Caco-2 (cell line): ENCODE results near the gene VANGL1. TPM values are rescaled to one million over a fixed set of nuclear protein-coding genes. Genes with fewer than 3 reads are reported as not detected.

Experiments used
- BruUV-seq: library from RNA; stranded (reverse); fragments of 400-500 nt; replicated peaks from 2 replicates; lab custom pipeline; 2021; lab: Mats Ljungman, UMichigan
- CTCF ChIA-PET: fragments of 300-600 bp; sonication (Branson Sonifier 250); formaldehyde crosslinking; loops from one replicate; lab custom pipeline; 2022; ENCODE audit warnings: antibody characterized with exemption; lab: Charles Lee
- POLR2A ChIA-PET: fragments of 300-600 bp; sonication (Branson Sonifier 250); formaldehyde crosslinking; loops from one replicate; lab custom pipeline; 2022; ENCODE audit warnings: antibody characterized with exemption; lab: Charles Lee
- DNase-seq, 2 experiments: peaks; one replicate each; pipeline versions ENCODE4 v3.0.0 to v3.0.0-alpha.2; 2020 to 2022
- H3K27me3 ChIP-seq: replicated peaks from 2 replicates; pipeline ENCODE4 v1.6.0; 2011; ENCODE audit warnings: low read length; ENCODE audit not compliant: control insufficient read depth, insufficient read depth
- H3K36me3 ChIP-seq: 2 replicates; pipeline ENCODE4 v1.5.1; 2011; ENCODE audit warnings: low read length; ENCODE audit not compliant: control insufficient read depth, insufficient read depth
- H3K4me1 ChIP-seq: fragments of 250-450 bp; sonication (Bioruptor Pico); 2 replicates; pipeline ENCODE4 v1.5.1; 2020; ENCODE audit warnings: mild to moderate bottlenecking
- H3K4me3 ChIP-seq: 2 replicates; pipeline ENCODE4 v1.5.1; 2011; ENCODE audit warnings: low read depth, mild to moderate bottlenecking, control low read depth, low read length
- H3K9me3 ChIP-seq: fragments of 250-450 bp; sonication (Bioruptor Pico); 2 replicates; pipeline ENCODE4 v1.5.1; 2020; ENCODE audit warnings: mild to moderate bottlenecking, moderate library complexity
- H3K27ac Mint-ChIP-seq: one replicate; pipeline ENCODE4 v1.8.0; 2022; ENCODE audit warnings: mixed read lengths; ENCODE audit not compliant: unreplicated experiment
- H3K27me3 Mint-ChIP-seq: one replicate; pipeline ENCODE4 v1.8.0; 2022; ENCODE audit warnings: mixed read lengths; ENCODE audit not compliant: insufficient read depth, unreplicated experiment
- H3K36me3 Mint-ChIP-seq: one replicate; pipeline ENCODE4 v1.8.0; 2022; ENCODE audit warnings: mild to moderate bottlenecking, mixed read lengths; ENCODE audit not compliant: insufficient read depth, unreplicated experiment
- H3K4me1 Mint-ChIP-seq: one replicate; pipeline ENCODE4 v1.8.0; 2022; ENCODE audit warnings: low read depth, mixed read lengths; ENCODE audit not compliant: unreplicated experiment
- H3K4me3 Mint-ChIP-seq: one replicate; pipeline ENCODE4 v1.8.0; 2022; ENCODE audit warnings: mild to moderate bottlenecking, moderate library complexity, mixed read lengths; ENCODE audit not compliant: unreplicated experiment
- H3K9me3 Mint-ChIP-seq: one replicate; pipeline ENCODE4 v1.8.0; 2022; ENCODE audit warnings: mixed read lengths; ENCODE audit not compliant: unreplicated experiment
- intact Hi-C: fragments of 100-400 bp; cut with micrococcal nuclease; formaldehyde crosslinking; loops from one replicate; pipeline ENCODE4 v1.10.0; 2022; ENCODE audit not compliant: unreplicated experiment
- total RNA-seq: library from RNA; stranded (reverse); gene quantifications from 2 replicates; pipeline ENCODE4 v1.2.3, GENCODE V29; 2022
- TF ChIP-seq, protein P1 (sequence below), 2 experiments: fragments of 200-600 bp in 1 of 2; IDR thresholded peaks; 1 replicate in 1 of 2; 2 replicates in 1 of 2; pipeline versions ENCODE4 v1.5.1 to v1.8.0; 2011 to 2022; ENCODE audit warnings: antibody characterized with exemption in 1 of 2, control low read depth in 1 of 2, inconsistent platforms in 1 of 2, low read depth in 1 of 2, low read length in 1 of 2, mild to moderate bottlenecking in 1 of 2, moderate library complexity in 1 of 2; ENCODE audit not compliant: insufficient read depth in 1 of 2, severe bottlenecking in 1 of 2, unreplicated experiment in 1 of 2

Gene VANGL1
- total RNA-seq, 1 experiment from 2014 or later = 13.6 TPM

GRCh38 chr1:115665319-115666096, 23.7 kb downstream of the VANGL1 start:
- Histone ChIP-seq H3K4me3 (no peak overlapping the region), H3K36me3 (peaks cover 1% of the 10 kb centered on the region), H3K9me3 (no peaks in the 10 kb centered on the region), H3K27me3 (no peaks in the 10 kb centered on the region), H3K4me1 (peaks cover 7% of the 10 kb centered on the region)
- intact Hi-C loops = no loop called here
- Mint-ChIP-seq H3K4me1 (no peaks in the 10 kb centered on the region), H3K36me3 (peaks cover 34% of the 10 kb centered on the region), H3K4me3 (no peak overlapping the region), H3K9me3 (peaks cover 9% of the 10 kb centered on the region), H3K27ac (no peak overlapping the region), H3K27me3 (no peaks in the 10 kb centered on the region)
- no TSS peak for BruUV-seq
- DNase-seq = no peak
- TF ChIP-seq, protein P1, sequence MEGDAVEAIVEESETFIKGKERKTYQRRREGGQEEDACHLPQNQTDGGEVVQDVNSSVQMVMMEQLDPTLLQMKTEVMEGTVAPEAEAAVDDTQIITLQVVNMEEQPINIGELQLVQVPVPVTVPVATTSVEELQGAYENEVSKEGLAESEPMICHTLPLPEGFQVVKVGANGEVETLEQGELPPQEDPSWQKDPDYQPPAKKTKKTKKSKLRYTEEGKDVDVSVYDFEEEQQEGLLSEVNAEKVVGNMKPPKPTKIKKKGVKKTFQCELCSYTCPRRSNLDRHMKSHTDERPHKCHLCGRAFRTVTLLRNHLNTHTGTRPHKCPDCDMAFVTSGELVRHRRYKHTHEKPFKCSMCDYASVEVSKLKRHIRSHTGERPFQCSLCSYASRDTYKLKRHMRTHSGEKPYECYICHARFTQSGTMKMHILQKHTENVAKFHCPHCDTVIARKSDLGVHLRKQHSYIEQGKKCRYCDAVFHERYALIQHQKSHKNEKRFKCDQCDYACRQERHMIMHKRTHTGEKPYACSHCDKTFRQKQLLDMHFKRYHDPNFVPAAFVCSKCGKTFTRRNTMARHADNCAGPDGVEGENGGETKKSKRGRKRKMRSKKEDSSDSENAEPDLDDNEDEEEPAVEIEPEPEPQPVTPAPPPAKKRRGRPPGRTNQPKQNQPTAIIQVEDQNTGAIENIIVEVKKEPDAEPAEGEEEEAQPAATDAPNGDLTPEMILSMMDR (IDR thresholded peaks at IDR 0.05; ENCODE audit: insufficient read depth in 1 of 2, low read depth in 1 of 2, low read length in 1 of 2, severe bottlenecking in 1 of 2, unreplicated experiment in 1 of 2) = no peak
- POLR2A ChIA-PET = no interaction called here
- CTCF ChIA-PET = no interaction called here

- H3K9me3 ChIP-seq = no peaks in the 10 kb centered on the region
- peaks cover 3% of the 10 kb centered on the region for H3K36me3 ChIP-seq
- Mint-ChIP-seq H3K36me3 (peaks cover 34% of the 10 kb centered on the region), H3K27ac (no peak overlapping the region), H3K9me3 (peaks cover 9% of the 10 kb centered on the region), H3K4me1 (no peaks in the 10 kb centered on the region), H3K4me3 (no peak overlapping the region), H3K27me3 (no peaks in the 10 kb centered on the region)
- no peak for DNase-seq
- H3K4me1 ChIP-seq = peaks cover 14% of the 10 kb centered on the region
- CTCF ChIA-PET = no interaction called here
- H3K27me3 ChIP-seq = no peaks in the 10 kb centered on the region
- BruUV-seq = no TSS peak
- no peak overlapping the region for H3K4me3 ChIP-seq
- POLR2A ChIA-PET = no interaction called here
- intact Hi-C loops = no loop called here
- TF ChIP-seq, protein P1 (IDR thresholded peaks at IDR 0.05; ENCODE audit: insufficient read depth in 1 of 2, low read depth in 1 of 2, low read length in 1 of 2, severe bottlenecking in 1 of 2, unreplicated experiment in 1 of 2) = no peak
Measured at GRCh38 chr1:115666206-115666605, 24.4 kb downstream of the VANGL1 start.

- TF ChIP-seq, protein P1 (IDR thresholded peaks at IDR 0.05; ENCODE audit: insufficient read depth in 1 of 2, low read depth in 1 of 2, low read length in 1 of 2, severe bottlenecking in 1 of 2, unreplicated experiment in 1 of 2) = no peak
- intact Hi-C loops = no loop called here
- ChIA-PET CTCF (no interaction called here), POLR2A (no interaction called here)
- BruUV-seq = no TSS peak
- H3K4me3 Mint-ChIP-seq = no peak overlapping the region
- Histone ChIP-seq H3K9me3 (no peaks in the 10 kb centered on the region), H3K4me1 (peaks cover 19% of the 10 kb centered on the region), H3K27me3 (no peaks in the 10 kb centered on the region), H3K4me3 (no peak overlapping the region), H3K36me3 (peaks cover 3% of the 10 kb centered on the region)
- no peak overlapping the region for H3K27ac Mint-ChIP-seq
- peaks cover 9% of the 10 kb centered on the region for H3K9me3 Mint-ChIP-seq
- H3K36me3 Mint-ChIP-seq = peaks cover 34% of the 10 kb centered on the region
- H3K4me1 Mint-ChIP-seq = no peaks in the 10 kb centered on the region
- DNase-seq = no peak
- no peaks in the 10 kb centered on the region for H3K27me3 Mint-ChIP-seq
Measured at GRCh38 chr1:115666702-115667101, 24.9 kb downstream of the VANGL1 start.
